GM21786 (cell line): Measurements from ENCODE around the gene NTNG1.

Experiments
- ATAC-seq: cut with Tn5 transposase; IDR thresholded peaks from one replicate; pipeline ENCODE4 v1.9.1; 2021; ENCODE audit not compliant: unreplicated experiment

NTNG1 gene

DNA sequence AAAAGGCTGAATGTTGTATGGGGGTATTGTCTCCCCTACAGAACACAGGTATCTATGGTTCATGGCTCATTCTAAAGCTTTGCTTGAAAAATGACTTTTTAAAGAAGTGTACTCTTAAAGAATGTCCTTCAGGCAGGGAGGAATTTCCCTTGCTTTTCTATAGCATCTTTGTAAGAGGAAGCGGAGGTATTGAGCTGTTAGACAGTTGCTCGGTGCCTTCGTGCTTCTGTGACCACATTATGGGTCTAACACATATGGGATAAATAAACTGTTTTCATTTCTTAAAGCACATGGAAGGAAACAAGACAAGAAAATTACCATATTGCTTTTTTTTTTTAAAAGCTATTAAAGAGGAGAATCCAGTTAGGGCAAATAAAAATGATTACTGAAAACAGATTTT, 182.9 kb downstream of the NTNG1 start:
- ATAC-seq, result no peak

DNA sequence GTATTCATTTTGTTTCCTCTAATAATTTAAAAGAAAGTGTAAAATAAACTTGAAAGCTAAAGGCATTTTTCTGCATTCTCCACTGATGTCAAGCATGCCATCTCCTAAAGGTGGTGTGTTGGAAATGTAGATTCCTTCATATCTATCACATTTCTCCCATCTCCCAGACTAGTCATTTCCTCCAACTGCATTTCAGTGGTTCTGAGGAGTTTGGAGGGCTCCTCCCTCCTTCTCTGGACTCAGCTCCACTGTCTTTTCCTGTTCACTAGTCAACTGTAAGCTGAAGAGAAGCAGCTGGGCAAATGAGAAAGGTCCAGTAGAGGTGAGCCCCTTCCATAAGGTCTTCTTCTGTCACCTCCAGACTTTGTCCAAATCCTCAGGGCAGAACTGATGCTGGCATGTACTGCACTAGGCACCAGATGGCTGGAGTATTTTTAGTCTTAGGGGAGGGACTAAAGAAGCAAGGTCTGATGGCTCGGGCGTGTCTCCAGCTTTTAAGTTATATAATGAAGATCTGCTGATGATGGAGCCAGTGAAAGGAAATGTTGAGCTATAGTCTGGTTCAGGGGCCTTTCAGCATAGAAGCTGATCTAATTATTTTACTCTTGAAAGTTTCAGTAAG, 186.1 kb downstream of the NTNG1 start:
- no peak for ATAC-seq

DNA sequence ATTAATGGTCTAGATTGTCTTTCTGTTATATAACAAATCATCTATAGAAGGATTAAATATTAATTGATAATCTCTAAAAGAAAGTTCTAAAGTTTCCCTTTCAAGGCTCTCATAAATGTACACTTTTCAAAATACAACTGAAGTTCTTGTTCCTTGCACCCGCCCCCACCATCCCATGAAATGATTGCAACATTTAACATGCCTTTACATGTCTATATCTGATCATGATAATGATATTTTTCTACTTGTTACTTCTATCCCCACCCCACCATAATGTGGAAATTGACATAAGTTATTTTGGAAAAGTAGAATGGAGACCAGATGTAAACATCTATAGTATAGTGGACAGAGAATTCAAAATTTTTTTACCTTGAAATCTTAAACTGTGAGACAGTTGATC, 186.6 kb downstream of the NTNG1 start:
- no peak for ATAC-seq

DNA sequence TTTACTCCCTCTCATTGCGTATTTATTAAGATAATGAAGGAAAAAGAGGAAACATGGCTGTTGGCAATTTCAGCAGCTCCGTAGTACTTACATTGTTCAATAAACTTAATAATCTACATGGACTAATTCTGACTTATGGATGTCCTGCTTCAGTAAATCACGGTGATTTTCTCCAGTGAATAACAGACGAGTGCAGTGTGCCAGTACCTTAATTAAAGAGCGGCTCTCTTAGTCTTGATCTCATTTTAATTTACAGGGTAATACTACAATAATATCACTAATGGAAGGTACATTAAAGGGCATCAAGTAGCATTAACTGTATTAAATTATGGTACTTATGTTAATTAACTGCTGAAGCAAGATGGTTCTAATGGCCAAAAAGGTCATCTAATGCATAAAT, 187.2 kb downstream of the NTNG1 start:
- ATAC-seq, result no peak

DNA sequence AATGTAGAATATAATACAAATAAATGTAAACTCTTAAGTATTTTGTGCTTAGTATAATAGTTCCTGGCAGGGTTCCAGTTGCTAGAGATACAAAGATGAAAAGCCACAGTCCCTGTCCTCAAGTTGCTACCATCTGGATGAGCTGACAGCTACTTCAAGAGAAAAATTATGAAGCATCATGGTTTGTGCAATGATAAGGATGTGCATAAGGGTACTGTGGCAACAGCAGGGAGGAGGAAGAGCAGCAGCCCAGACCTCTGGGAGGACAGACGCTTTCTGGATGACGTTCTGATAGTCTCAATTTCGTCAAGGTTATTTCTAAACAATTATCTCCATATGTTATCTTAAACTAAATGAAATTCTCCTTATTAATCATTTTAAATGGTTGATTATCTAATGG, 198.9 kb downstream of the NTNG1 start:
- no peak for ATAC-seq

DNA sequence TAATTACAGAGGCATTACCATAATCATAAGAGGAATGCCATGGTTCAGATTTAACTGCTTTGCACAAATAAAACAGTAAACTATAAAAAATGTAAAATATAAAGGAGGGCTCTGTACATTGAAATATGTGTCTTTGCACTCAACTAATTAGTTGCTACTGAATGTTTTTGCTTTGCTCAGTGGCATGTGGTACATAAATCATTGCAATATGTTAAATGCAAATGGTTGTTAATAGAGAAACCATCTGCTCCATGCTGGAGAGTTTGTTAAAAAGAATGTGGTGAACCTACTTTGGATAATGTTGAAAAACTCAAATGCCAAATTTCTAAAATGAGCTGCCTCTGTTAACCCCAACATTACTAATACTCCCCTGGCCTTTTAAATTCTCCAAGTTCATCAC, 201.5 kb downstream of the NTNG1 start:
- ATAC-seq, result no peak

DNA sequence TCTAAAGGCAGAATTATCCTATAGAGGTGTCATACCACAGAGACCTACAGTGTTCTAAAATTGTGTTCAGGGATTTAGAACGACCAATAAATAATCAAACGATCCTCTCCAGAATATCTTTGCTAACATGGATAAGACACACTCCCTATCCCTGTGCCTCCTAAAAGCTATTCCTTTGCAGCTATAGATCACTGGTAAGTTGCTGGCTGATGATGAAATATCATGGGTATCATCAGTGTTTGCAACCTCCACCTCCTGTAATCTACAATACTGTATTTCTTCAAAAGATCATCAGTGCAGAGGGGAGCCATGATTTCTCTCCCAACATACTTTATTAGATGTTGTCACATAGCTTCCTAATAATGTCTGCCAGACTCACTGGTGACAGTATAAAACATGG, 201.9 kb downstream of the NTNG1 start:
- ATAC-seq, result no peak

DNA sequence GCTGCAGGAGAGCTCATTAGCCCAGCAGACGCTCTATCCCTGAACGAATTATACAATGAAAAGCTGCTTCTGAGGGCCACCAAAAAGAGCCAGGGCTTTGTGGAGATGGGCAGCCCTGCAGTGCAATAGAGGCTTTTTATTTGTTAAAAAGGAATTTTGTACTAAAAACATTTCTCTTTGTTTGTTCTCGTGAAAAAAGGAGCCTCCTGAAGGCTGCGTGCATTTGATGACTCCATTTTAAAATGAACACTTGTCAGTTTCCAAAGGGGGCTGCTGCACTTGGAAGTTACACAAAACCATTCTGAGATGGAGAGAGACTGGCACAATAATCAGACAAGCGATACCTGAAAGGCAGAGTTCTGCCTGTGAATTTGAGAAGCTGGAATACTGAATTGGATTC, 202.8 kb downstream of the NTNG1 start:
- ATAC-seq, result no peak

DNA sequence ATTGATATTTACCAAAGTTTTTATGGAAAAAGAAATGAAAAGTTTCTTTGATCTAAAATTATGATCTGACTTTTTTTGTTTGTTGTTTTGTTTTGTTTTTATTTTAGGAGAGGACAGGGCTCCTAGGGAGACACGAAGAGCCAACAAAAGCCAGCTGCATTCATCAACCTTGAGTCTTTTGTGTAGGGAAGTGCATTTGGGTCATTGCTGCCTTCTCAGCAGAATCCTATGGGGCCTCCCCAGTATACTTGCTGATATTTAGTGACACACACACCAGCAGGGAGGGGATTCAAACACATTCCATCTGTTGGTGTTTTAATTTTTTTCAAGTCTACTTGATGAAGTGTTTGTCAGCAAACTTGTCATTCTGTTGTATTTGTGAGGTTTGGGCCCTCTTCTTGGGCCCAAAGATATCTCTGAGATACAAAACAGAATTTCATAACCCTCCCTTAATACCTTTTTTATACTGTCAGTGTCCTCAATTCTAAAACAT, 203.5 kb downstream of the NTNG1 start:
- ATAC-seq, result no peak

DNA sequence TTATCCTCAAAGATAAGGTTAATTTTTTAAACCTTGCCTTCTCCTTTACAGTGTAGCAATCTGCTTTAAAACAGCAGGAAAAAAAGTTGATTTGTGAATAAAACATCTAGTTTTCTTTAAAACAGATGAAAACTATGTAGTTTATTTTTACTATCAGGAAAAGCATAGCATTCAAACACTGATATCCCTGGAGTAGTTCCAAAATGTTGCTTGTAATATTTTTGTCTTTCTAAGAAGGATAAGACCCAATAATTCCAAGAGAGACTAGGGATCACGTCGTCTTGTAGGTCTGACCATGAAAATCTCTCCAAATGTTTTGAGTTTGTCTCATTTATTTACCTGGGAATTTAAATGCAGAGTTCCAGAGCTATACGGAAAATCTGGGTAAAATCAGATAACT, 204.0 kb downstream of the NTNG1 start:
- ATAC-seq, result no peak

DNA sequence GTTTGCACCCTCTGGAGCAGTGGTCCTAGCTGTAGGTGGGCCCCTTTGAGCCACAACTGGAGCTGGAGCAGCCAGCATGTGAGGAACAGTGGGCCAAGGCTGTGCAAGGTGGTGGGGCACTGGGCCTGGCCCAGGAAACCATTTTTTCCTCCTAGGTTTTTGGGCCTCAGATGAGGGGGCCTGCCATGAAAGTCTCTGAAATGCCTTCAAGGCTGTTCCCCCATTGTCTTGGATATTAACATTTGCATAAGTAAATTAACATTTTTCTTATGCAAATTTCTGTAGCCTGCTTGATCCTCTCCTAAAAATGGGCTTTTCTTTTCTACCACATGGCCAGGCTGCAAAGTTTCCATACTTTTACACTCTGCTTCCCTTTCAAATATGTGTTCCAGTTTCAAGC, 212.0 kb downstream of the NTNG1 start:
- ATAC-seq, result no peak

DNA sequence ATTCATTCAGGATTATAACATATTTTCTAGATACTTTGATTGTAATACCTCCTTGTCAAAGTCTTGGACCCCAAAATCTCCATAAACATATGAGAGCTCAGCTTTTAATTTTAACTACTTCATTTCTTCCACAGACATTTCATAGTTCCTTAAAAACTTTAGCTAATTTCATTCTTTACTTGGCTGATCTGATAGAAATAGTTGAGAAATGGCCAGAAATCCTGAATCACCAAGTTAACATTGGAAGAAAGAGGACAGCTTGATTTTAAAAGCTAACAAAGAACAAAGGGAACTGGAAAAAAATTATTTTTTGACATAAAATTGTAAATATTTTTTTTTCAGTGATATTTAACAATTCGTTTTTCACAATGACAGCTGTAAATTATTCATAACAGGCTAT, 216.5 kb downstream of the NTNG1 start:
- no peak for ATAC-seq

DNA sequence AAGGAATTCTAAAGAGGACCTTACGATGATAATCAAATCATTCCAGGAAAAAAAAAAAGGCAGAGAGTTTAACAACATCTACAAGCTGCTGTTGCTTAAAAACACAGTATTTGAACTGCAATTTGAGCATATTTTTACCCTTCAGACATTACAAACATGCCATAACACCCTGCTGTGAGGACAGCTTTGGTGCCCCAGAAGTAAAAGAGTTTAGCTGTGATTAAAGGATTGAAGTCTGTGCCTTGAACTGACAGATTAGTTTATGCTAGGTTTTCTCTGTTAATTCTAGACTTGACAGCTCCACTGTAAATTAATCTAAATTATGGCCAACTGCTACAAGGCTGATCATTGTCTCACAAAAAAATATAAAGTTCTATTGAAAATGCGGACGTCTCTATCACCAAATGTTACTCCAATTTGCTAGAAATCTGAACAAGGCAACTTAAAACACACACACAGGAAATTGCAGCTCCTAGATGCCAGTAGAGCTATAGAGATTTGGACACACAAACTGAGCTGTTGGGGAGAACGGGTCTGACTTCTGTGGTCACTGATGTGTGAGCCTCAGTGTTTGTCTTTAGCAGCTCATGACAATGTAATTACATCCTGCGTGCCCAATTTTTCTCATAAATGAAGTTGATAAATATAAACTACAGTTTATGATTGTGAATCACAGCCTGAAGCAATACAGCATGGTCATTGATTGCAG, 217.9 kb downstream of the NTNG1 start:
- ATAC-seq, result no peak

DNA sequence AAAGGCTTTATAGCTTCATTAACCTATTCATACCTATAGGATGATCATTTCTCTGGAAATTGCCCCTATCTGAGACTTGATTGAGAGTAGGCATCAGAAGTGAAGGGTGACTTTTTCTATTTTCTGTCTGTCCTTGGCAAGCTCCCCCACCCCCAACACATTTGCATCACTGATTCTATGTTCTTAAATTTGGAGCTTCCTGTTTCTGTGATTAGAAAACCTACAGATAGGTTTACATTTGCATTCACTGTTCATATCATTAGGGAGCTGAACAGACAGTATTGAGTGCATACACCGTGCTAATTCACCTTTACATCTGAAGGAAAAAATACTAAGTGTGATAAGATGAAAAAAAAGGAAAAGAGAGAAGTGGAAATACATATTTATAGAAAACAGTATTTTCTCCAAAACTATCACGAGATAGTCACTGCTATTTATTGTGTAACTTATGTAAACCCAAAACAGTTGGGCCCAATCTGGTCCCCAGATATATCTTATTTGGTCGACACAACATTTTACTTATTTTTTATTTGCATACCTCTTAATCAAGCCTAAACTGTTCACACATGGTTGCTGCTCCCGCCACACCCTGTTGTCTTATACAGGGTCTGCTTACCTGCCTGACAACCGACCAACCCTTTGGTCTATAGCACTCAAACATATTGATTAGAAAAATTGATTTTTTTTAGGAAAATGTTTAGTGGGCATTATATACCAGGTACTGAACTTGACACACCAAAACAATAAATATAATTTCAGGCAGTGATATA, 218.8 kb downstream of the NTNG1 start:
- no peak for ATAC-seq

DNA sequence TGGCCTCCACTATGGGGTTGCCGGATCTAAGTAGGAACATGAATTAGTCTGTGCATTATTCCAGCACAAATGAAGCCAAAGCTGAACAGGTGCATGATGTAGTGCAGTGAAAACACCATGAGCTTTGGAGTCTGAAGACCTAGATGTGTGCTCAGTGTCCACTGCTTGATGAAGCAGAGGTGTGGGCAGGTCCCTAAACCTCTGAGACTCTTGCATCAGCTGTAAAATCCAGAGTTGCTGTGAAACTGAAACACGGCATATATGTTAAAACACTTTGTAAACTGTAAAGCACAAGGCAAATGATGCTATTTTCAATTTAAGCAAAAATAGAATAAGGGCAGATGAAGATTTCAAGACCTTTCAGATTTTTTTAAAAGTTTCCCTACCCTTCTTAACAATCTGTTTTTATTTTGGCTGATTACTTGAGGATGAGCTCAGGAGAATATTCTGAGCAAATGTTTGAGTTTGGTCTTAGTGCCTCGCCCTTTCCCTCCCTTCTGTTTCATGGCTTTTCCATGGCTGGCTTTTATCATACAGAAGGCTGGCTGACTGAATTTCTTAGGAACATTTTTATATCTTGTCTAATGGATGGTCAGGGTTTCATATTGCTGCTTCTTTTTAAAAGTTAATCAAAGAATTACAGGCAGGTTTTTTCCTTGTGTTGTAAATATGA, 221.8 kb downstream of the NTNG1 start:
- ATAC-seq, result no peak

DNA sequence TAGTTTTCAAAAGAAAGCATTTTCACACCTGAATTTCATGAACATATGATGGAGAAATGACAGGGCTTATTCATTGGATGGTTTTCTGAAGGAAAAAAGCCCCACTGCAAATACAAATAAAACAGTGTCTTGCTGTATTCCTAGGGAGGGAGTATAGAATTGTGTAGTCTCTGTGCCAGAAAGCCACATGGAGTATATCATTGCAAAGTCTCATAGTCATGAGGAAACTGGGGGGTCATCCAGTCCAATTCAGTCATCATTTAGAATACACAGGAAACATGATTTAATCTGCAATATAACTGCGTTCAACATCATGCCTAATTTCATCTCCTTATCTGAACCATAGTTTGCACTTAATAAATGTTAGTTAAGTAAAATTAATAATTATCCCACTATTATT, 222.3 kb downstream of the NTNG1 start:
- no peak for ATAC-seq

DNA sequence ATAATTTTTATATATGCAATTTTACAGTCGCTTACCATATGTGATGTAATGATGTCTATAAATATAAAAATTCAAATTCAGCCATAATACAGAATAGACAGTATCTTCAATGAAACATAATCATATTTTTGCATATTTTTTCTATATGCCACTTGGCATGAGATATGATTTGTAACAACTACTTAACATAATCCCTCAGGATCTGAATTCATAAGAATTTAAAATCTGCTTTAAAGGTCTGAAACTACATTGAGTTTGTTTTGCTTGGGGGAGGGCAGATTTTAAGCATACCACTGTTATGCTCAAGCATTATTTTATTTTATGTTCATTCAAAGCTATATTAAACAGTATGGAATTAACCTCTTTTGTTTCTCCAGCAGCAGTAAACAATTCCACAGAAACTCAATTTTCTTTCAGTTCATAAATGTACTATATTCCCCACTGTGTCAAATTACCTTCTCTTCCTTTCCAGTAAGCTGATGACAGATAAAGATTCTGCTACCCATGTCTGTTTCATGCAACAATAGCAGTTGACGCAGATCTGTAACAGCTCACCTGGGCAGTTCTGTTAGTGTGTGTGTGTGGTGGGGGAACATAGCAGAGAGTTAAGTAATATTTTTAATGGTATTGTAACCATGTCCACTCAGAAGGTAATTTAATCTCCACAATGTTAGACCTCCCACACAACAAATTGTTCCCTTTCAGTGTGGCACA, 224.8 kb downstream of the NTNG1 start:
- ATAC-seq, result no peak

DNA sequence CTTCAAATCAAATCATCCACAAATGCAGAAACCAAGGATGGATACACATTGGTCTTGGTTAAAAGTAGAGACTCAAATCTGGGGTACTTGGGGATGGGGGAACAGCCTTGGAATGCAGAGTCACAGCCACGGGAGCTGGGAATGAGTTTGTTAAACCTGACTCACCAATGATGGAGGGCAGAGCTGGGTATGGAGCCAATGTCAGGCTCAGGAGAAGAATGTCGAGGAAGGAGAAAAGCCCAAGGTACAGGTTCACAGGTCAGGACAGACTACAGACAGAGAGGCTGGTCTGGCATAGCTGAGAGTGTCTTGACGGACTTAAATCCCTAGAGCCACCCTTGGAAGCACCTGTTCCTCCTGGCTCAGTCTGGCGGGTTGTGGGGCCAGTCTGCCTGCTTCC, 237.6 kb downstream of the NTNG1 start:
- ATAC-seq, result no peak

DNA sequence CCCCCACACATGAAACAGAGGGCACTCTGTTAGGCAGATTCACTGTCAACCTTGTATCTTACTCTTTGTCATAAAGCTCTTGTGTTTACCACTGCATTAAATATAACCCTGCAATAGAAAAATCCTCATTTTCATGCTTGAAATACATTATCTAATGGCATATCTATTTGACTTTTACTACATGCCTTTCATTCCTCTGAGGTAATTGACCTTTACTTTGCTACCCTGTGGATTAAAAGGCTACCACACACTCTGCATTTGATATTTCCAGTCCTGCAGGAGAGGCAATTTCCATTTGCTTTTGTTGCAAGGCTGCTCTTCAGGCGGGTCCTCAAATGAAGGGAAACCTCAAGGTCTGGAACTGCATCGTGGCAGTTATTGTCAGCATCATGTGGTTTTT, 238.0 kb downstream of the NTNG1 start:
- ATAC-seq, result no peak

DNA sequence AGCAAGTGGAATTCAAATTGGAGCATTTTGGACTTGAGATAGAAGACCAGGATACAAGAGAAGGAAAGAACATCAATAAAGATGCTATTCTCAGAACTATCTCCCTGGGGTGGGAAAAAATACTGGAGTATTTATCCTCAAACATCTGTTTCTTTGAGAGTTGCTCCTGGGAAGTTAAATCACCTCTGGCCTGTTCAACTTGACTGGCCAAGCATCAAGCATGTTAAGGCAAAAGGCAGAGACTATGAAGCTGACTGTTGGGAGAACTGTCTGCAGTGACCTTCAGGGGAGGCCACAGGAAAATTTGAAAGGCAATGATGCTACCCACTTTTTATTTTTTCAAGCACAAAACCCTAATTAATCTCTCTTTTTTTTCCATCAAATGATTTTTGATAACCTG, 239.0 kb downstream of the NTNG1 start:
- ATAC-seq, result no peak
